ENCODE results near the gene NUP210L.

The NUP210L gene

DNA sequence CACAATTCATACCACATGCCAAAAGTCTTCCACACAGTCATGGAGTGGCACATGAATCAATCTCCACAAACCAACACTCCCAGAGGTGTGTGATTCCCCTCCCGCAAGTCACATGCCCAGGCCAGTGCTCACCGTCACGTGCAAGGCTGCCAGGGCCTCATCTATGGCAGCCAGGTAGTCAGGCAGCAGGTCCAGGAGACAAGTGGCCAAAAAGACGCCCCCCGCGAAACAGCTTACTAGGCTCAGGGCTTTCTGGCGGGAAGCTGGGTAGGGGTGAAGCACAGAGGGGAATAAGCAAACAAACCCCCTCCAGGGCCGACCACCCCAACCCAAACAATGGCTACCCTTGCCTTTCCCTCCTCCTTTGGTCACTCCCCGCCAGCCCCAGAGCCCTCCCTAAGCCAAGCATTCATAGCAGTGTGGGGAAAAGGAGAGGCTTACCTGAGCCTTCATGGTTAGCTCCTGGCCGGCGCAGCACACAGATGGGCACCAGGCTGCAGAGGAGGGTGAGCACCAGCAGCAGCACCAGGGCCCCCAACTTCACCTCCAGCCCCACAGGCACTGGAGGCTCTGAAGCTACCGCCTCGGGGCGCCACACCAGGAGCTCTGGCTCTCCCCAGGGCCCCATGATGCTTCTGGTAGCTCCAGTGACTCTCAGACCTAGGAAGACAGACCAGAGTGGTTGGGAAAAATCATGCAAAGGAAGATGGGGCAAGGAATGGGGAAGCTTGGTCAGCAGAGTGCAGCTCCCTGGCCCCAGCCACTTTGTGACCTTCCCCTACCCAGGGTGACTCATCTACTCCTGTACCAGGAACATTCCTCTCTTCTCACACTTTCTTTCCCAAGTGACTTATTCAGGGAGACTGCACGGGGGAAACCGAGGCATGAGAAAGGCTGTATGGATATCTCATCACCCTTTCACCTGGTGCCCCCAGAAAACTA, 192.5 kb downstream of the NUP210L start:
- no peak for DNase-seq

DNA sequence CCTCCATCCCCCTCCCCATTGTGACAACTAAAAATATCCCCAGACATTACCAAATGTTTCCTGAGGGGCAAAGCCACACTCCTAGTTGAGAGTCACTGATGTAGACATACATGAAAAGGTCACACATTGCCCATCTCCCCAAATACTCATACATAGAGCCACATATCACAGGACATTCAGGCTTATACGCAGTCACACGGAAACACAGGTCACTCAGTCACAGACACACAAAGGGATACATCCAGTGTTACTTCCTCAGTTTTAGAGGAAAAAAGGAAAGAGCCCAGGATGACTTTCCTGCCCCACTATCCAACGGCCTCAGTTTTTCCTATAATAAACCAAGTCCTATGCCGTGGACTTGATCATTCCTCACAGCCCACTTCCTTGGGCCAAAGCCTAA, 193.5 kb downstream of the NUP210L start:
- DNase-seq, result no peak

DNA sequence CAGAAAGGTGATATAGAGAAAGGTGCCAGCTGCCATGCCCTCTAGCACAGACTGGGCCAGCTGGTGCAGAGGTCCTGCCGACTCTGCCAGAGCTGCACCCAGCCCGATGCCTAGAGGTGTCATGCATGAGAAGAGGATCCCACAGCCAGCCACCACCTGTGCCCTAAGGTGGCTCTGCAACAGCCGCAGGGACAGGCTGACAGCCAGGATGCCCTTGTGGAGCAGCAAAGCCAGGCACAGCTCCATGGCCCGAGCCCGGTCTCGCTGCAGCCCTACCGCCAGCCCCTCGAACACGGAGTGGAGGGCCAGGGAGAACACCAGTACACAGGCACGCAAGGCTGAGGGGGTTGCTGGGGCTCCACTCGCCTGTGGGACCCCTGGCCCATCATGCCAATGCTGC, 194.7 kb downstream of the NUP210L start:
- no peak for DNase-seq

DNA sequence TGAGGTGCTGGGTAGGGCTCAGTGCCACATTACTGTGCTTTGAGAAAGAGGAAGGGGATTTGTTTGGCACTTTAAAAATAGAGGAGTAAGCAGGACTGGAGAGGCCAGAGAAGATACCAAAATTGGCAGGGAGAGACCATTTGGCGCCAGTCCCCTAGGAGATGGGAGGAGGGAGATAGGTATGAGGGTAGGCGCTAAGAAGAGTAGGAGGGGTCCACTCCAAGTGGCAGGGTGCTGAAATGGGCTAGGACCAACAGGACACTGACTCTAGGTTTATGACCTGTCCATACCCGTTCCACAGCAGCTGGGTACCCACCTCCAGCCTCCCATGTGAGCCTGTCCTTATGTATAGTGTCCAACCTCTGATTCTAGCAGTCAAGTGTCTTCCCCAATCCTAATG, 195.4 kb downstream of the NUP210L start:
- DNase-seq, result peak; percentile 35

DNA sequence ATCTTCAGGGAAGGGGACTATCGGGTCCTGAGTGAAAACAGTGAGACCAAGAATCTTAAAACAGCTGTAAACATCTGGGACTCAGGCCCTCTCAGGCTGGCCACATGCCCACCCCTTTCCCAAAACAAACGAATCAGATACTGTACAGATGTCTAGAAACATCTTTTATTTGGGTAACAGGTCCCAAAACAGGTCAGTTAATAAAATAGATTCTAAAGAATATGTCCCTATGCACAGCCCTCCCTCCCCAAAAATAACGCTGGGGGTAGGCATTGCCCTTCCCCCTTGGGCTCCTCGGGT, 196.0 kb downstream of the NUP210L start:
- DNase-seq, result no peak

DNA sequence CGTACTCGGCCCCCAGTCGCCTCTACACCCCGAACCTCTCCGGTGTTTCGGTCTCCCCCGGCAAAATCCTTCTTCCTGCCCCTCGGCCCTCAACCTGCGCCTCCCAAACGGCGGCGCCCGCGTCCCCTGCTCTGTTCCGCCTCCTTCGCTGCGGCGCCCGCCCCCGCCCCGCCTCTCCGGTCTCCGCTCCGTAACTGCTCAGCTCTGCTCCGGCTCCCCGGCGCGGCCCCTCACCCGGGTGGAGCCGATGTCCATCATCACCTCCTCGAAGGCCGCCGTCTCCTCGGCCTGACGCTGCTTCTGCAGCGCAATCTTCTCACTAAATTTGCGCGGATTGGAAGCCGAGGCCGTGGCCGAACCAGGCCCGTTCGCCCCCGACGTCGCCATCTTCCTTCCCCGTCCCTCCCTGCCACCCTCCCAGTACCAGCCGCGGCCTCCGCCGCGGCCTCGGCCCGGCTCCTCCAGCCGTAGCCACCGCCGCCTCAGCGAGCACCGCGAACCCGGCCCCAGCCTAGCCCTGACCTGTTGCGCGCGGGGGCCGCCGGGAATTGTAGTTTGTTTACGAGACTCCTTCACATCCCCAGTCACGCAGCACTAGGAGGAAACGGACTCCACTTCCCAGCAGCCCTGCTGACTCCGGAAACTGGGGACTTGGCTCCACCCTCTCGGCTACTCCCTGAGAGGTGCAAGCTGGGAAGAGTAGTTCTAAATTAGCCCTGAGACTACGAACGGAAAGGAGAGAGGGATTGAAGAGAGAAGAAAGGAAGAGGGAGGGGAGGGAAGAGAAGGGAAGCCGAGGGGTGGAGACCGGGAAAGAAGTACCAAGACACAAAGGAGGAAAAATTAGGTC, 196.5 kb downstream of the NUP210L start, which contains the start of gene CRTC2:
TSS of gene CRTC2 (minus strand) at position 502 of the 850 bp plus-strand sequence. CDS start at position 387, 115 bp downstream.
- peak; percentile 98 for DNase-seq

DNA sequence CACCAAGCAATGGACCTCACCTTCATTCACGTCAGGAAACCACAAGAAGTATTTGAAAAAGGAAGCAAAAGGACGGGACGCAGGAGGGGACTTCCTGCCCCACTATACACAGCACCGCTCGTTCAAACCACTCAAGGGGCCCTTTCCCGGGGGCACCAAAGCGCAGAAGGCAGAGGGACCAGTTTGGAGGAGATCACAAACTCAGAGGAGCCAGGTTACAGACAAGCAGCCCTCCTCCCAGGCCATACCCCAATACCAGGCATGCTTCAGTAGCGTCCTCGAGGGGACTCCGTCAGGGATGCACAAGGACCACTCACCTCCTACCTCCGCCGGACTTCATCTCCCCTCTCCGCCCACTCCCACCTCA, 197.1 kb downstream of the NUP210L start:
- DNase-seq, result no peak

DNA sequence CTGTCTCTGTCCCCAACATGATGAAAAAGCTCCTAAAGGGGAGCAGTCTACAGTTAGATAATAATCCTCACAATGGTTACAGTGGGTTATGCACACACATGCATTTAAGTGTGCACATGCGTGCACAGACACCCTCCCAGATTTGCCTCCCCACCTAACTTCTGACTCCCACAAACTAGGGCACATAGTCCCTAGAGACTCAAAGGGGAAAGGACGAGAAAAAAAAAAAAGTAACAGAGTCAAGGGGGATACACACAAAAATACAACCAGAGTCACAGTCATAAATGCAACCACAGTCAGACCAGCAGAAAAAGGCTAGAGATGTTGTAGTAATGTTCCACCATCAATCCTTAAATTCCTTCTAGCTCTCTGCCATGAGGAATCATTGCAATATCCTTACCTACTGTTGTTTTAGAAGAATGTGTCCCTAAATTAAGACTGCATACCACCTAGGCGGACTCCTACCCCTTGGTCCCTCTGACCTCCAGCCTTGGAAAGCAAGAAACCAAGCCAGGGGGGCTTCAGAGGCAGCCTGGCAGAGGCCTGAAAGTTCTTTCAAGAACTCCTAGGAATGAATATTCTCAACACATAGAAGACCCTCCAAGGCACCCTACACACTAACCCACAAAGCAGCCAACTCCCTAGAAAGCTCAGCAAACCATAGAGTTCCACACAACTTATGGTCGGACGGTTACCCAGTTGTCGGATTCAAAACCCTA, 197.7 kb downstream of the NUP210L start:
- DNase-seq, result no peak

DNA sequence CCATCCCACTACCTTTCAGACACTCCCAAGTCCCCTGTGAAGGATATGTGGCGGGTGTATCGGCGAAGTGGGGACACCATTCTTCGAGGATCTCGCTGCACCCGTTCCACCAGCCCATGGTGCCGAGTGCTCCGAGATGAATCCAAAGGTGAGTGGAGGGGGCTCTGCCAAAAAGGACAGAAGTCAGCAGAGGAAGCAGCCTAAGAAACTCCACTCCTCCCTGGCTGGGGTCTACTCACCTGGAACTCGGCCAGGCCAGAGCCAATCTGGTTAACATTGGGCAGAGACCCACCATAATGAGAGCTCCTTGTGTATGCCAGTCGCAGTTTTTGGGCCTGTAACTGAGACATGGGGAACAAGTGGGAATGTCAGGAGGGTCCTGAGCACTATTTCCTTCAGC, 200.0 kb downstream of the NUP210L start:
- DNase-seq, result no peak

DNA sequence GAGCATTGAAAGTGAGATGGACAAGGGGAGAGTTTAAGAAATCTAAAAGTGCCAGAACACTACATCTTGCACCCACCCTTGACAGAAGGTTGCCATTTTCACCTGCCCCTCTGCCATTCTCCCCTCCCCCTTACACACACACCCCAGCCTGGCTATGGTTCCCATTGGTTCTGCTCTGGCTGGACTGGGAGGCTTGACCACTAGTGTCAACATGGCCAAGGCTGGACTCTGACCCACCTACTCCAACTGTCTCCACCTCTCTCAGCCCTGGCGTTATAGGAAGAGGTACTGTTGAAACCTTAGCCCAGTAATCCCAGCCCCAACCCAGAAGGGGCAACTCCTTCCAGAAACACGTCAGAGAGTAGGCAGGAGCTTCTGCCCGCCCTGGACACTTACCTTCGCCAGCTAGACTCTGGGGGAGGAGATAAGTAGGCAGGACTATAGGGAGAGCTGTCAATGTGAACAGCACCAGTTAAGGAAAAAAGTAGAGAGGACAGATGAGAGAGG, 201.0 kb downstream of the NUP210L start:
- no peak for DNase-seq

DNA sequence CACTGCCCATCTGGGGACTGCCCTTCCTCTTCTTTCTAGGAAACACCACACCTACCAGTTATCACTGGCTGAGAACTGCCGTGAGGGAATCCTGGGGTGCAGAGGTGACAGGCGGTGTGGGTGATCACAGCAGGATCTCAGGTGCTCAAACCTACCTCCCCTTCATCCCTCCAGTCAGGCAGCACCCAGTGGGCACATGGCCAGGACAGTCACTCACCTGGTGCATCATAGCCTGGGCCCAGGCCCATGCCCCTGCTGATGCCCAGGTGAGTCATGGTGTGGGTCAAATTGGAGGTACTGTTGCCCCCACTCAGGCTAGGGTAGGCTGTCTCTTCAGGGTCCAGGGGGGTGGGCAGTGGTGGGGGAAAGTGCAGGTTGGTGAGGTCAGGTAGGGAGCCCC, 203.1 kb downstream of the NUP210L start:
- no peak for DNase-seq

DNA sequence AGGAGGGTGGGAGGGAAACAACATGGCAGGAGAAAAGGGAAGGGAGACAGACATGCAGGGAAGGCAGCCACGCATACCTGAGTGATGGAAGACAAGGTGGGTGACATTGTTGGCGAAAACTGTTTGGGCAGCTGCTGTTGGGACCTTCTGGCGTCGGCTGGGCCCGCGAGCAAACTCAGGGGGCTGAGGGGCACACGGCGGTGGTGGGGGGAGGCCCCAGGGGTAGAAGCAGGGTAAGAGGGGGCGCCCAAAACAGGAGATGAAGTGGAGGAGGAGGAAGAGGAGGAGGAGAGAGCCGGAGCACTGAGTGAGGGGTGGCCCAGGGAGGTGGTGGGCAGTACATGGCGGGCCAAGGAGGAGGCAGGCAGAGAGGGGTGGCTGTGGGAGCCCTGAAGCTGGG, 203.7 kb downstream of the NUP210L start:
- no peak for DNase-seq

DNA sequence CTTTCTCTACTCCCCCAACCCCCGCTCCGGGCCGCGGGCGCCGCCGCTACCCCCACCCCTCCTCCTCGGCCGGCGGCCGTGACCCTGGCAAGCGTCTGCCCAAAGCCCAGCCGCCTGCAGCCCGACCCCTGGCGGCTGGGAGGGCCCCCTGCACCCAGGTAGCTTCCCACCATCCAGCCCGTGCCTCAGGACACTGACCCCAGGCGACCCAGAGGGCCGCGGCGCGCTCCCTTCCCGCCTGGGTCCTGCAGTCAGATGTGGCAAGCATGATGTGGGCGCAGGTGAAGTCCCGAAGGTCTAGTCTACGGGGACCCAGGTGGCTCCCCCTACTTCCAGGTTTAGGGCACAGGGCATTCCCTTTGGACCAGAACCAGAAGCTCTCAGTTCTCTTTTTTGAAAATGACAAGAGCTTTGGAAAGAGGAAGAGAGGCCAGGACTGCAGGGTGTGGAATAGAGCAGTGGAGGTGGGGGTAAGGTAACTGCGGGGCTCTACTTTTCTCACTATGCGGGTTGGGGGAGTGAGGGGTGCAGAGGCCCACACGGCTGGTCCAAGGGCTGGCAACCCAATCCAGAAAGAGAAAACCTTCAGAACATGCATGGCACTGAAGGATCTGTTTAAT, 208.1 kb downstream of the NUP210L start, which contains the start of gene DENND4B:
TSS of gene DENND4B (minus strand) at position 97 of the 620 bp plus-strand sequence. CDS start 2,344 bp downstream, outside the sequence.
- DNase-seq, result peak; percentile 84

DNA sequence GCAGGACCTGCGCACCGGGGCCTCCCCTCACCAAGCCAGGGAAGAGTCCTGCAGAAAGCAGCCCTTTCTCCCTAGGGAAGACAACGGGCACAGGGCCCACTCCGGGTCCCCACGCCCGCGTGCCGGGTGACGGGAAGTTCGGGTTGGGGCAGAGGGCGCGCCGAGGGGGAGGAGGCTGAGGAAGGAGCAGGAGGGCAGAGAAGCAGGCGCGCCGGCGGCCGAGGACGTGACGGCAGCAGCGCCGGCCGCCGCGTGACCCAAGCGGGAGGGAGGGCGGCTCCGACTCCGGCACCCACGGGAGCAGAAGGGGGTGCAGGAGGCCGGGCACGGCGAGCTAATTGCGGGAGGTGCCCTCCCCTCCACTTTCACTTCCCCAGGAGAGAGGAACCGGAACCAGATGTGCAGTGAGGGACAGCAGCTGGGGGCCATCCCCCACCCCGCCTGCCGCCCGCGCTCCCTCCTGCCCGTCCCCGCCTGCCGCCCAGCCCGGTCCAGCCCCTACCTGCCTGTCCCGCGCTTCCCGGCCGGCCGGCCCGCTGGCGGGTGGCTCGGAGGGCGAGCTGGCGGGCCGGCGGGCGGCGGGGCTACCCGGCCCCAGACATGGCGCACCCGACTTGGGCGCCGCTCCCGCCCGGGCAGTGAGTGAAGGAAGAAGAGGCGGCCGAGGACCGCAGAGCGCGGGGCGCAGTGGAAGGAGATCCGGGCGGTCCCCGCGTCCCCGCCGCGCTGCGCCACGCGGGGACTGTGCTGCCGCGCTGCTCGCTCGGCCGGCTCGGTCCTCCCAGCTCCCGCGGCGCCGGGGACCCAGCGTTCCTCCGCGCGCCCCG, 208.9 kb downstream of the NUP210L start:
- DNase-seq, result peak; percentile 74

DNA sequence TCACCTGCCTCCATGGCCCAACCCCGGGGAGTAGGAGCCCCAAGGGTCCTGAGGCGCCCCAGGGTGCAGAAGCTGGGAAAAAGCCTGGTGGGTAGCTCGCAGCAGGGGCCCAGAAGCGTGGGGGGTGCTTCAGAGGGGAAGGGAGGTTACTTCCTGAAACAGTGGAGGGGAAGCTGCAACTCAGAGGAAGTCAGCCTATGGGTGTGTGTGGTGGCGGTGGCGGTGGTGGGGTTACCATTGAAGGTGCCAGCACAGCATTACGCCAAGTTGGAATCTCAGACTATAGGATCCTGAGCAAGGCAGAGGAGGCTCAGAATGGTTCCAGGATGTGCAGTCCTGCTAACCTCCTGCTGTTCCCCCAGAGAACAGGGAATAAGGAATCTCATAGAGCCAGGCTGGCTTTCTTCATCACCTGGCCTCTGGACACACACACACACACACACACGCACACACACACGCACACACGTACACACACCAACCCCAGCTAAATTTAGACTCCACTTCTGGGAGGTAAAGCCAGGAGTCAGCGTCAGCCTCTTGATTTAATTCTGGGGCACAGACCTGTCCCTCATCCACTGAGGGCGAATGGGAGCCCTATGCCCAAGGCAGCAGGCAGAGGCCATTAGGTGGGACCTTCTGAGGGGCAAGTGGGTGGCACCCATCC, 209.6 kb downstream of the NUP210L start:
- peak; percentile 63 for DNase-seq

DNA sequence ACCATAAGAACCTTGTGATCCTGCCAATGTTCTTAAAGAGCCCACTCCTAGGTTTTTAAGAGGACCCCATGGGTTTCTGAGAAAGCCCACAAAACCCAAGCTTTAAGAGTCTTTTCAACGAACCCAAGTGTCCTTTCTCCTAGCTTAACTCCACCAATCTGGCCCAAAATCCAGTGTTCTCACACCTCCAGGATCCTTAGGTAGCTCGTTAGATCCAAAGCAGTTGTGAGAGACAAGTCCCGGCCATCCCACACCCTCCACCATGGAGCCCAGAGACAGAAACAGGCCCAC, 210.1 kb downstream of the NUP210L start:
- DNase-seq, result no peak

DNA sequence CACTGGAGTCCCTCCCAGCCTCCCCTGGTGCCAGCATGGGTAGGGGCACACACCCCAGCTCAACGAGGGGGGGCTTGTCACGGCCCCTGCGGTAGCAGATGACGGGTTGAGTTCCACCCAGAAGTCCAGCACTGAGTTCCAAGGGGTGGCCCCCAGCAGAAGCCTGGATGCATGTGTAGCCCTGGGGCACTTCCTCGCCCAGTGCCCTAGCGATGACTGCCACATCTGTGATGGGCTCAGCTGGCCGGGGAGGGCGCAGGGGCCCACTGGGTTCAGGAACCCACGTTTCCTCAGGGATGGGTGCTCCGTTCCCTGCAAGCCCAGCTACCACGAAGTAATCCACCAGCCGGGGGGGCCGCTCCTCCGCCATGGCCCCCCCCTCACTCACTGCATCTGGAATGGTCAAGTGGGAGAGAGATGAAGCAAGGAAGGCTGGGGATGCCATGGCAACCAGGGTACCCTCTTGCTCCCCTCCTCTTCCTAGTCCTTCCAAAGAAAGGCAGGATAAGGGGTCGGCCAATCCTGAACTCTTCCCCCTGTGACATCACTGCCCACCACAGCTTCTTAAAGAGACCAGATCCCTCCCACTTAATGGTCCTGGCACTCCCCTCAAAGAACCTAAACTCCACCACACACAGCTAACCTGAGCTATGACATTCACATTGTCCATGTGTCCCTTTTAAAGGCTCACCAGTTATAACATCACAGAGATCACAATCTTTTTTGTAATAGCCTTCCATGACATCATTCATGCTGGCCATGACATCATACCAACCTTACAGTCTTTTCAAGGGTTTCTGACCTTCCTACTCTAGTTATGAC, 210.7 kb downstream of the NUP210L start:
- peak; percentile 40 for DNase-seq

DNA sequence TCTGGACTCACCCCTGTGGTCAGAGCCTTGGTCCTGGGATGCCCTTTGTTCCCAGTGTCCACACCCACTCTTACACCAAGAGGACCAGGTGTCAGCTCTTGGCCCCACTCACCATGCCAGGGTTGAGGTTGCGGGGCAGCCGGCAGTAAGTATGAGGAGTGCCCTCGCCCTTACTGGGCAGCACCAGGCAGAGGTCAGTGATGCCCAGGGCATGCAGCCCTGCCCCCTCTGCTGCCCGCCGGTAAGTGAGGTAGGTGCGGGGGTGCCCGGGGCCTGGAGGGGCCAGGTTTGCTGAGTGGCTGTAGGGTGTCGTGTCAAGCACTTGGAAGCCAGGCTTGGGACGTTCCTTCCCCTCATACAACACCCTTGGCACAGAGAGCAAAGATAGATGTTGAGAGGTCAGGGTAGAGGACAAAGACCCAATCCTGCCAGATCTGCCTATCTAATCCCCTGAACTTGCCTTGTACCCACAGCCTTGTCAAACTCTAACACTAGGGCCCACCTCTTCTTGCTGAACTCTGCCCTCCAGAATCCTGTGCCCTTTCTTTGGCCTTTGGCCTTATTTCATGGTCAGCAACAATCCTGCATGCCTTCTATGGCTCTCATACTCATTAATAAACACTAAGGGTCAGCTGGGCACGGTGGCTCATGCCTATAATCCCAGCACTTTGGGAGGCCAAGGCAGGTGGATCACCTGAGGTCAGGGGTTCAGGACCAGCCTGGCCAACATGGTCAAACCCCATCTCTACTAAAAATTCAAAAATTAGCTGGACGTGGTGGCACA, 211.9 kb downstream of the NUP210L start:
- DNase-seq, result no peak

All from hematopoietic multipotent progenitor cell treated with erythropoietin and hydrocortisone succinate and interleukin-3 and kit ligand, for 8 days (in vitro differentiated cells).